Peyer's patch (tissue), 4 donors: ENCODE measurements around the gene PCP4L1.
"Not testable (repeated sequence)": the region's sequence is repeated elsewhere in the genome, so short reads cannot be mapped to it uniquely, and the experiment has no call there.

Experiments
- CTCF ChIP-seq, 6 experiments: fragments of 450-650 bp in 4 of 6; fragments of 200-600 bp in 2 of 6; sonication (generic) in 1 of 6; IDR thresholded peaks; one replicate each; pipeline ENCODE4 v1.5.1; 2017 to 2019; ENCODE audit warnings: antibody characterized with exemption in 6 of 6, mild to moderate bottlenecking in 3 of 6, moderate library complexity in 1 of 6
- POLR2A ChIP-seq, 2 donors: fragments of 450-650 bp; IDR thresholded peaks; one replicate each; pipeline ENCODE4 v1.5.1; 2017; ENCODE audit warnings: antibody characterized with exemption in 2 of 2, mild to moderate bottlenecking in 2 of 2, moderate library complexity in 2 of 2

- TF ChIP-seq CTCF, POLR2A (IDR thresholded peaks at IDR 0.05): not testable (repeated sequence)
Measured at GRCh38 chr1:161224695-161225087, 33.9 kb upstream of the PCP4L1 start.
